GM12865 (cell line): ENCODE results near the gene CALR3.
"Not testable (repeated sequence)": the region's sequence is repeated elsewhere in the genome, so short reads cannot be mapped to it uniquely, and the experiment has no call there.

Experiments used
- DNase-seq: peaks from one replicate; pipeline ENCODE4 v3.0.0; 2010; ENCODE audit warnings: low read depth
- H3K4me3 ChIP-seq: 2 replicates; pipeline ENCODE4 v1.5.1; 2011; ENCODE audit warnings: mild to moderate bottlenecking, low read depth, low read length, control low read depth
- CTCF ChIP-seq: IDR thresholded peaks from 2 replicates; pipeline ENCODE4 v1.5.1; 2011; ENCODE audit warnings: low read length, control low read depth, low read depth, inconsistent platforms; ENCODE audit not compliant: insufficient read depth; ENCODE audit errors: missing control alignments

The CALR3 gene

DNA sequence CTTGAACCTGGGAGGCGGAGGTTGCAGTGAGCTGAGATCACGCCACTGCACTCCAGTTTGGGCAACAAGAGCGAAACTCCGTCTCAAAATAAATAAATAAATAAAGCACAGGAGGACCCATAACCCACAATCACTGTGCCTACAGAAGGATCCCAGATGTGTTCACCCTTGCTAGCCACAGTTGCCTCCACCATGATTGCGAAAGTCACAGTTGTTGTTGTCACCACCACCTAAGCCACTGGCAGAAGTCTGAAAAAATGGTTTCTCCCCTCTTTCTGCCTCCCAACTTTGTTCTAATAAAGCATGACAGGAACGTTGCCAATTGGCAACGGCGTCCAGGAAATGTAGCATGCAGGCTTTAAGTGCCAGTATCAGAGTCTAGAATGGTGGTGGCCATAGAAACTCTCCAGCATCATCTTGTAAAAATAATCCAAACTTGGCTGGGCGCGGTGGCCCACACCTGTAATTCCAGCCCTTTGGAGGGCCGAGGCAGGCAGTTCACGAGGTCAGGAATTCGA, 22.0 kb downstream of the CALR3 start:
- no peak for DNase-seq
- no peak overlapping the region for H3K4me3 ChIP-seq
- TF ChIP-seq CTCF, result no peak

DNA sequence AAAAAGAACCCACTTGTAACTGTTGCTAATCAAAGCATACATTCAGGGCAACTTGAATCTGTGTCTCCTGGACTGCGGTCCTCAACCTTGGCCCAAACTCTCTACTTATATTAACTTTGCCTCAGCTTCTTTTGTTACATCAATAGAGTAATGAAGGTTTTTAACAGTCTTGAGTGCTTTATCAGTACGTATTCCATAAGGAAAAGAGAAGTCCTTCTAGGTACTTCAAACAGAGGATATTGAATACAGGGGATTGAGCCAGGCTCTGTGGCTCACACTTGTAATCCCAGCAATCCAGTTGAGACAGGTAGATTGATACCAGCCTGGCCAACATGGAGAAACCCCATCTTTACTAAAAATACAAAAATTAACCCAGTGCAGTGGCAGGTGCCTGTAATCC, 23.0 kb downstream of the CALR3 start:
- no peak overlapping the region for H3K4me3 ChIP-seq
- DNase-seq, result no peak
- no peak for TF ChIP-seq CTCF

DNA sequence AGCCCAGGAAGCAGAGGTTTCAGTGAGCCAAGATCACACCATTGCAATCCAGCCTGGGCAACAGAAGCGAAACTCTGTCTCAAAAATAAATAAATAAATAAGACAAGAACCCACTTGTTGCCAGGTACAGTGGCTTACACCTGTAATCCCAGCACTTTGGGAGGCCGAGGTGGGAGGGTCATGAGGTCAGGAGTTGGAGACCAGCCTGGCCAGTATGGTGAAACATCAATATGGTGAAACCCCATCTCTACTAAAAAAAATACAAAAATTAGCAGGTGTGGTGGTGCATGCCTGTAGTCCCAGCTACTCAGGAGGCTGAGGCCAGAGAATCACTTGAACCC, 23.4 kb downstream of the CALR3 start:
- H3K4me3 ChIP-seq, result peak overlapping the region; percentile 56
- not testable (repeated sequence) for DNase-seq

- peak overlapping the region; percentile 79 for H3K4me3 ChIP-seq
- no peak for TF ChIP-seq CTCF
- DNase-seq, result peak; percentile 63
Measured at GRCh38 chr19:16470911-16471811, 24.8 kb downstream of the CALR3 start.

DNA sequence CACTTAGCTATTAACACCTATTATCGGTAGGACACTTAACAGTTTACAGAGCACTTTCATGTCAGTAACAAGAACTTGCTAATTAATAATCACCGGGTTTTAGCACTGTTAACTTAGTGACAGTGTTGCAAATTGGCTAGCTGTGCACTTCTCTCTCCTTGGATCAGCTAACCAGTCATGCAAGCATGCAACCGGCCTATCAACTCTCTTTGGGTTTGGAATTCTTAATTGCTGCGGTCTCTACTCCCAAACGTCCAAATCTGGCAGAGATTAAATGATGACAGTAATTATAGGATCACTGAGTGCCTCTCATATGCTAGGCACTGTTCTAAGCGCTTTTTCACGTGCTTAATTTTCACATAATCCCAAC, 25.4 kb downstream of the CALR3 start:
- H3K4me3 ChIP-seq, result peak overlapping the region; percentile 79
- no peak for DNase-seq
- TF ChIP-seq CTCF, result no peak

DNA sequence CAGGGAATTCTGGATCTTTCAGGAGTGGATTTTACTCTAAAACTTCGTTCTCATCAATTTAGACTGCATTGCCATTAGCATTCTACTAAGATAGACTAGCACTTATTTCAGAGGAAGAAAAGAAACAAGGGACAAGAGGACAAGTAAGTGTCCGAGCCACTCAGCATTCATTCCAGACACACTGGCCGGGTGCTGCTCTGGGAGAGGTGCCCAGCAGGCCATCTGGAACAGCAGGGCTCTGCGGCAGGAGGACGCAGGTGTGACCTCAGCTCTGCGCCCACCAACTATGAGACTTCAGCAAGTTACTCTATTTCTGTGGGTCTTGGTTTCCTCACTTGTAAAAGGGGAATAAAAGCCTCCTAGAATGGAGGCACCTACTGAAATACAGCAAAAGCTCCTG, 28.4 kb downstream of the CALR3 start:
- no peak for TF ChIP-seq CTCF
- H3K4me3 ChIP-seq, result no peak overlapping the region
- DNase-seq, result no peak

DNA sequence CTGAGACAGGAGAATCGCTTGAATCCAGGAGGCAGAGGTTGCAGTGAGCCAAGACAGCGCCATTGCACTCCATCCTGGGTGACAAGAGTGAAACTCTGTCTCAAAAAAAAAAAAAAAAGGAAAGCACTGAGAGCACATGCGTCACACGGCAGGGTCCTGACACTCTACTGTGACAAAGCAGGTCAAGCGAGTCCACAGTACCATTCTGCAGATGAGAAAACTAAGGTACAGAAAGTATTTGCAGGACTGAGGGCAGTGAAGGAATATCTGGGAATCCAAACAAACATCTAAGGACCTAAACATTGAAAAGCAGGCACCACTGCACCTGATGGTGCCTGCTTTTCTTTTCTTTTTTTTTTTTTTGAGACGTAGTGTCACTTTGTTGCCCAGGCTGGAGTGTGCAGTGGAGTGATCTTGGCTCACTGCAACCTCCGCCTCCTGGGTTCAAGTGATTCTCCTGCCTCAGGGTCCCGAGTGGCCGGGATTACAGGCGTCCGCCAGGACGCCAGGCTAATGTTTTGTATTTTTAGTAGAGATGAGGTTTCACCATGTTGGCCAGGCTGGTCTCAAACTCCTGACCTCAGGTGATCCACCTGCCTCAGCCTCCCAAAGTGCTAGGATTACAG, 29.1 kb downstream of the CALR3 start:
- H3K4me3 ChIP-seq, DNase-seq: not testable (repeated sequence)

GRCh38 chr19:16465239-16465638, 30.7 kb downstream of the CALR3 start:
- H3K4me3 ChIP-seq, result no peak overlapping the region
- TF ChIP-seq CTCF, result no peak
- no peak for DNase-seq
